ENCODE measurements around the gene UBAP2.
A peak's percentile ranks its signal among the peaks of the same experiment; 100 is the strongest.
"Not testable (repeated sequence)": the region's sequence is repeated elsewhere in the genome, so short reads cannot be mapped to it uniquely, and the experiment has no call there.

UBAP2 gene

GRCh38 chr9:34049630-34050384, 1.1 kb upstream of the UBAP2 start:
- no peak for TF ChIP-seq POU2F2 (IDR thresholded peaks at IDR 0.05; ENCODE audit: low read depth, low read length)
- no peak for TF ChIP-seq PAX5 (IDR thresholded peaks at IDR 0.05; ENCODE audit: insufficient read depth, low read length, severe bottlenecking)
- TF ChIP-seq POLR2AphosphoS5 (IDR thresholded peaks at IDR 0.05; ENCODE audit: low read depth, low read length), result no peak
- TF ChIP-seq POLR2A (IDR thresholded peaks at IDR 0.05; ENCODE audit: low read depth, low read length), result no peak
- no peak for TF ChIP-seq SPI1 (IDR thresholded peaks at IDR 0.05; ENCODE audit: low read depth, low read length)
- TF ChIP-seq TAF1 (IDR thresholded peaks at IDR 0.05; ENCODE audit: low read depth, low read length), result no peak
- FAIRE-seq (no peak), DNase-seq (ENCODE audit: insufficient read length, low spot score) (no peak)

GRCh38 chr9:34047864-34048726, 592 bp downstream of the UBAP2 start:
- peak; percentile 43 for FAIRE-seq

GRCh38 chr9:34046784-34047379, 1.8 kb downstream of the UBAP2 start:
- TF ChIP-seq POU2F2 (IDR thresholded peaks at IDR 0.05; ENCODE audit: low read depth, low read length) (no peak), SPI1 (IDR thresholded peaks at IDR 0.05; ENCODE audit: low read depth, low read length) (no peak), TAF1 (IDR thresholded peaks at IDR 0.05; ENCODE audit: low read depth, low read length) (no peak), PAX5 (IDR thresholded peaks at IDR 0.05; ENCODE audit: insufficient read depth, low read length, severe bottlenecking) (no peak), POLR2A (IDR thresholded peaks at IDR 0.05; ENCODE audit: low read depth, low read length) (no peak), POLR2AphosphoS5 (IDR thresholded peaks at IDR 0.05; ENCODE audit: low read depth, low read length) (no peak)
- no peak for DNase-seq (ENCODE audit: insufficient read length, low spot score)
- no peak for FAIRE-seq

More at GRCh38 chr9:34047864-34048726, 592 bp downstream of the UBAP2 start:
- TF ChIP-seq TAF1 (IDR thresholded peaks at IDR 0.05; ENCODE audit: low read depth, low read length) (no peak), POLR2AphosphoS5 (IDR thresholded peaks at IDR 0.05; ENCODE audit: low read depth, low read length) (no peak), PAX5 (IDR thresholded peaks at IDR 0.05; ENCODE audit: insufficient read depth, low read length, severe bottlenecking) (no peak), POLR2A (IDR thresholded peaks at IDR 0.05; ENCODE audit: low read depth, low read length) (no peak), SPI1 (IDR thresholded peaks at IDR 0.05; ENCODE audit: low read depth, low read length) (no peak), POU2F2 (IDR thresholded peaks at IDR 0.05; ENCODE audit: low read depth, low read length) (no peak)
- DNase-seq (ENCODE audit: insufficient read length, low spot score), result peak; percentile 51

GRCh38 chr9:34045903-34046302, 2.8 kb downstream of the UBAP2 start:
- TF ChIP-seq SPI1 (IDR thresholded peaks at IDR 0.05; ENCODE audit: low read depth, low read length) (no peak), POLR2A (IDR thresholded peaks at IDR 0.05; ENCODE audit: low read depth, low read length) (no peak), TAF1 (IDR thresholded peaks at IDR 0.05; ENCODE audit: low read depth, low read length) (no peak), POU2F2 (IDR thresholded peaks at IDR 0.05; ENCODE audit: low read depth, low read length) (no peak), PAX5 (IDR thresholded peaks at IDR 0.05; ENCODE audit: insufficient read depth, low read length, severe bottlenecking) (no peak), POLR2AphosphoS5 (IDR thresholded peaks at IDR 0.05; ENCODE audit: low read depth, low read length) (no peak)
- DNase-seq (ENCODE audit: insufficient read length, low spot score) (no peak), FAIRE-seq (no peak)

- DNase-seq (ENCODE audit: insufficient read length, low spot score); FAIRE-seq: not testable (repeated sequence)
Observed at GRCh38 chr9:34042074-34042473, 6.6 kb downstream of the UBAP2 start.

- not testable (repeated sequence) for DNase-seq (ENCODE audit: insufficient read length, low spot score); FAIRE-seq
Observed at GRCh38 chr9:34038851-34039250, 9.8 kb downstream of the UBAP2 start.

- FAIRE-seq, result no peak
- DNase-seq (ENCODE audit: insufficient read length, low spot score), result no peak
- TF ChIP-seq PAX5 (IDR thresholded peaks at IDR 0.05; ENCODE audit: insufficient read depth, low read length, severe bottlenecking), result no peak
- no peak for TF ChIP-seq TAF1 (IDR thresholded peaks at IDR 0.05; ENCODE audit: low read depth, low read length)
- TF ChIP-seq SPI1 (IDR thresholded peaks at IDR 0.05; ENCODE audit: low read depth, low read length), result no peak
- TF ChIP-seq POU2F2 (IDR thresholded peaks at IDR 0.05; ENCODE audit: low read depth, low read length), result no peak
- no peak for TF ChIP-seq POLR2A (IDR thresholded peaks at IDR 0.05; ENCODE audit: low read depth, low read length)
- TF ChIP-seq POLR2AphosphoS5 (IDR thresholded peaks at IDR 0.05; ENCODE audit: low read depth, low read length), result no peak
Observed at GRCh38 chr9:34037626-34038025, 11.1 kb downstream of the UBAP2 start.

- DNase-seq (ENCODE audit: insufficient read length, low spot score) (no peak), FAIRE-seq (no peak)
- no peak for TF ChIP-seq TAF1 (IDR thresholded peaks at IDR 0.05; ENCODE audit: low read depth, low read length)
- TF ChIP-seq POLR2AphosphoS5 (IDR thresholded peaks at IDR 0.05; ENCODE audit: low read depth, low read length), result no peak
- TF ChIP-seq POLR2A (IDR thresholded peaks at IDR 0.05; ENCODE audit: low read depth, low read length), result no peak
- TF ChIP-seq PAX5 (IDR thresholded peaks at IDR 0.05; ENCODE audit: insufficient read depth, low read length, severe bottlenecking), result no peak
- TF ChIP-seq POU2F2 (IDR thresholded peaks at IDR 0.05; ENCODE audit: low read depth, low read length), result no peak
- TF ChIP-seq SPI1 (IDR thresholded peaks at IDR 0.05; ENCODE audit: low read depth, low read length), result no peak
Observed at GRCh38 chr9:34036625-34037024, 12.1 kb downstream of the UBAP2 start.

GRCh38 chr9:34035656-34036055, 13.0 kb downstream of the UBAP2 start:
- no peak for DNase-seq (ENCODE audit: insufficient read length, low spot score)
- FAIRE-seq, result no peak
- TF ChIP-seq POLR2AphosphoS5 (IDR thresholded peaks at IDR 0.05; ENCODE audit: low read depth, low read length) (no peak), POU2F2 (IDR thresholded peaks at IDR 0.05; ENCODE audit: low read depth, low read length) (no peak), PAX5 (IDR thresholded peaks at IDR 0.05; ENCODE audit: insufficient read depth, low read length, severe bottlenecking) (no peak), TAF1 (IDR thresholded peaks at IDR 0.05; ENCODE audit: low read depth, low read length) (no peak)
